ENCODE results near the gene PAMR1.

Gene PAMR1

DNA sequence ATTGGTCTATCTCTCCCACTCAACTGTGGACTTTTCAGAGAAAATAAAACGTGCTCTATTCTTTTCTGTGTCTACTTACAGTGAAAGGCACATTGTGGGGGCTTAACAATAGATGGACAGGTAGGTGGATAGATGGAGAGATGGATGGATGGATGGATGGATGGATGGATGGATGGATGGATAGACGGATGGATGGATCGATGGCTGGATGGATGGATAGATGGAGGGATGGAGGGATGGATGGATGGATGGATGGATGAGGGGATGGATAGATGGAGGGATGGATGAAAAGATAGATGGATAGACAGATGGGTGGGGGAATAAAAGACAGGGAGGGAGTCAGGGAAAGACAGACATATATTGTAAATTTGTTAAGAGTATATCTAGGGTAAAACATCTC is 91.8 kb downstream of the PAMR1 start:
- no peak for TF ChIP-seq YY1 (IDR thresholded peaks at IDR 0.05; ENCODE audit: low read depth)
- no peak for TF ChIP-seq FOXM1 (IDR thresholded peaks at IDR 0.05; ENCODE audit: borderline replicate concordance, low read depth)
- no peak for TF ChIP-seq TEAD4 (IDR thresholded peaks at IDR 0.05)
- no peak for TF ChIP-seq EP300 (IDR thresholded peaks at IDR 0.05; ENCODE audit: borderline replicate concordance)
- TF ChIP-seq EGR1 (IDR thresholded peaks at IDR 0.05): no peak
- TF ChIP-seq, protein P1, sequence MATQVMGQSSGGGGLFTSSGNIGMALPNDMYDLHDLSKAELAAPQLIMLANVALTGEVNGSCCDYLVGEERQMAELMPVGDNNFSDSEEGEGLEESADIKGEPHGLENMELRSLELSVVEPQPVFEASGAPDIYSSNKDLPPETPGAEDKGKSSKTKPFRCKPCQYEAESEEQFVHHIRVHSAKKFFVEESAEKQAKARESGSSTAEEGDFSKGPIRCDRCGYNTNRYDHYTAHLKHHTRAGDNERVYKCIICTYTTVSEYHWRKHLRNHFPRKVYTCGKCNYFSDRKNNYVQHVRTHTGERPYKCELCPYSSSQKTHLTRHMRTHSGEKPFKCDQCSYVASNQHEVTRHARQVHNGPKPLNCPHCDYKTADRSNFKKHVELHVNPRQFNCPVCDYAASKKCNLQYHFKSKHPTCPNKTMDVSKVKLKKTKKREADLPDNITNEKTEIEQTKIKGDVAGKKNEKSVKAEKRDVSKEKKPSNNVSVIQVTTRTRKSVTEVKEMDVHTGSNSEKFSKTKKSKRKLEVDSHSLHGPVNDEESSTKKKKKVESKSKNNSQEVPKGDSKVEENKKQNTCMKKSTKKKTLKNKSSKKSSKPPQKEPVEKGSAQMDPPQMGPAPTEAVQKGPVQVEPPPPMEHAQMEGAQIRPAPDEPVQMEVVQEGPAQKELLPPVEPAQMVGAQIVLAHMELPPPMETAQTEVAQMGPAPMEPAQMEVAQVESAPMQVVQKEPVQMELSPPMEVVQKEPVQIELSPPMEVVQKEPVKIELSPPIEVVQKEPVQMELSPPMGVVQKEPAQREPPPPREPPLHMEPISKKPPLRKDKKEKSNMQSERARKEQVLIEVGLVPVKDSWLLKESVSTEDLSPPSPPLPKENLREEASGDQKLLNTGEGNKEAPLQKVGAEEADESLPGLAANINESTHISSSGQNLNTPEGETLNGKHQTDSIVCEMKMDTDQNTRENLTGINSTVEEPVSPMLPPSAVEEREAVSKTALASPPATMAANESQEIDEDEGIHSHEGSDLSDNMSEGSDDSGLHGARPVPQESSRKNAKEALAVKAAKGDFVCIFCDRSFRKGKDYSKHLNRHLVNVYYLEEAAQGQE (IDR thresholded peaks at IDR 0.05; ENCODE audit: low read depth): no peak
- no peak for TF ChIP-seq NFIC (IDR thresholded peaks at IDR 0.05)
- TF ChIP-seq TCF12 (IDR thresholded peaks at IDR 0.05; ENCODE audit: low read depth): no peak
- no peak for TF ChIP-seq TAF1 (IDR thresholded peaks at IDR 0.05; ENCODE audit: low read depth)

DNA sequence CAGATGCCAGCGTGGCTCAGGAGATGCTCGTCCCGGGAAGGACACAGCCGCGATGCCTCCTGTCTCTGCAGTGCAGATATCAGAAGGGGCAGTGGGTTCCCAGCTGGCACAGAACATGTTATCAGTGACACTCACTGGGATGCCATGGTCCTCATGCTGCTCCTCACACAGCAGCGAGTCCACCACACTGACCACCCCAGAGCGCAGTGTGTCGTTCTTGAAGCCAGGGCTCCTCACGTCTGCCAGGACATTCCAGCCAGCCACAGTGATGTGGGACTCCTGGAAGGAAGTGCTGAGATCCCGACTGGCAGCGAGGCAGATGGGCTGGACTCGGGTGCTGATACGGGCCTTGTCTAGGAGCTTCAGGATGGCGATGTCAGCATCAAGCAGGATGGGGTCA is 93.0 kb downstream of the PAMR1 start:
- TF ChIP-seq CEBPB (IDR thresholded peaks at IDR 0.05) (no peak), FOXM1 (IDR thresholded peaks at IDR 0.05; ENCODE audit: borderline replicate concordance, low read depth) (no peak)

DNA sequence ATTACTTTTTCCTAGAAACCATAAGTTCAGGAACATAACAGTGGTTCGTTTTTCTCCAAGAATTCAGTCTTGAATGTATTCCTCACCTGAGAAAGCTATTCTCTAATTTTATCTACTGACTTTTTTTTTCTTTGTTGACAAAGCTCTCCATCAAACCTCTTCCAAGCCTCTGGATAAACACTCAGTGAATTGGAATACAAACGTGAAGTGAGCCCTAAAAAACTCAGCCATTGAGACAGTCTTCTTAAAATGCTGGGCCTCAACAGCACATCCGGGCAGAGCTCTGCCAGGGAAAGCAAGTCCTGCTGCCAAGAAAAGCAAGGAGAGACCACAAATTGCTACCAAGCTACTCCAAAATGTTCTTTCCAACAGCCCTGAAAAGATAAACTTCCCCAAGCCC is 98.3 kb downstream of the PAMR1 start:
- TF ChIP-seq TEAD4 (IDR thresholded peaks at IDR 0.05) (no peak), YY1 (IDR thresholded peaks at IDR 0.05; ENCODE audit: low read depth) (no peak), TAF1 (IDR thresholded peaks at IDR 0.05; ENCODE audit: low read depth) (no peak), CEBPB (IDR thresholded peaks at IDR 0.05) (no peak), NFIC (IDR thresholded peaks at IDR 0.05) (no peak), RAD21 (IDR thresholded peaks at IDR 0.05; ENCODE audit: low read depth) (no peak), CREB1 (IDR thresholded peaks at IDR 0.05; ENCODE audit: low read depth) (no peak), EGR1 (IDR thresholded peaks at IDR 0.05) (no peak)
- TF ChIP-seq, protein P1 (IDR thresholded peaks at IDR 0.05; ENCODE audit: low read depth): no peak

DNA sequence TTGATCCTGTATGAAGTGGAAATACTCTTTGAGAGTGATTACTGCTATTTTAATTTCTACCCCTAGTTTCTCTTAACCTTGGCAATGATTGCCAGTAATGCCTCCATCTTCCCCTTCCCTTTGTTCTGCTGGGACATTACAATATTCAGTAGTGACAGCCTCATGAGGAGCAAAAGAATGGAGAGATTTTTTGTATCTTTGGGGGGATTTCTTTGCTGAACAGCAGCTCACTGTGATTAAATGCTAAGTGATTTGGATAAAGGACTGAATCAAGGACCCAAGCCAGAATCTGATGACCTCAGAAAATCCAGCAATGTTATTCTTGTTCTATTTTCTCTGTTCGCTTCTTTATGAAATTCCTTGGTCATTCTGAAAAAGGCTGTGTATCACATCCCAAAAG is 99.1 kb downstream of the PAMR1 start:
- TF ChIP-seq NFIC (IDR thresholded peaks at IDR 0.05): no peak
- TF ChIP-seq, protein P2, sequence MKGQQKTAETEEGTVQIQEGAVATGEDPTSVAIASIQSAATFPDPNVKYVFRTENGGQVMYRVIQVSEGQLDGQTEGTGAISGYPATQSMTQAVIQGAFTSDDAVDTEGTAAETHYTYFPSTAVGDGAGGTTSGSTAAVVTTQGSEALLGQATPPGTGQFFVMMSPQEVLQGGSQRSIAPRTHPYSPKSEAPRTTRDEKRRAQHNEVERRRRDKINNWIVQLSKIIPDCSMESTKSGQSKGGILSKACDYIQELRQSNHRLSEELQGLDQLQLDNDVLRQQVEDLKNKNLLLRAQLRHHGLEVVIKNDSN (IDR thresholded peaks at IDR 0.05): no peak
- TF ChIP-seq FOXM1 (IDR thresholded peaks at IDR 0.05; ENCODE audit: borderline replicate concordance, low read depth): no peak

DNA sequence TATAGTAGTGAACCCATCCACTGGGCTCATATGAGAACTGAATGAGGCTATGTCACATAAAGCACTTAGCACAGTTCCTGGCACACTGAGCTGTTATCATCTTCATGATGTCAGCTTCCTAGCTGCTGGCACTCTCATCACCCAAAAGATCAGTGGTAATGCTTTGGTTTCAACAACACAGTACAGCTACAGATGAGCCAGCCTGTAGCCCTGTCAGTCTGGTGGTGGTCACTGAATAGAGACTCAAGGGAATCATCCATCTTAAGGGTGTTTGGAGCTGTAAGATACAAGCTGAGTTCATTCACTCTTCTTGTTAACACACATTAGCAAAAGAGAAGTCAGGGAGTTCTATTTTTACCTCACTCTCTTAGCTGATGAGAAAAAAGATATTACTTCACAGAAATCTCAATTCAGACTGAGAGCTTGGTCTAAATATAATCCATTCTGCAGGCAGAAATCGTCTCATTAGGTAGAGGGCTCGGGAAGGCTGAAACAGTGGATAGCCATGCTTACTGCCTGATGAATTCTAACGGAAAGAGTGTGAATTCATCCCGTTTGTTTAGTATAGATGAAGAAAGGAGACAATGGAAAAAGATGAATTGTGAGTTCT is 99.7 kb downstream of the PAMR1 start:
- TF ChIP-seq FOXM1 (IDR thresholded peaks at IDR 0.05; ENCODE audit: borderline replicate concordance, low read depth) (no peak), YY1 (IDR thresholded peaks at IDR 0.05; ENCODE audit: low read depth) (no peak)

DNA sequence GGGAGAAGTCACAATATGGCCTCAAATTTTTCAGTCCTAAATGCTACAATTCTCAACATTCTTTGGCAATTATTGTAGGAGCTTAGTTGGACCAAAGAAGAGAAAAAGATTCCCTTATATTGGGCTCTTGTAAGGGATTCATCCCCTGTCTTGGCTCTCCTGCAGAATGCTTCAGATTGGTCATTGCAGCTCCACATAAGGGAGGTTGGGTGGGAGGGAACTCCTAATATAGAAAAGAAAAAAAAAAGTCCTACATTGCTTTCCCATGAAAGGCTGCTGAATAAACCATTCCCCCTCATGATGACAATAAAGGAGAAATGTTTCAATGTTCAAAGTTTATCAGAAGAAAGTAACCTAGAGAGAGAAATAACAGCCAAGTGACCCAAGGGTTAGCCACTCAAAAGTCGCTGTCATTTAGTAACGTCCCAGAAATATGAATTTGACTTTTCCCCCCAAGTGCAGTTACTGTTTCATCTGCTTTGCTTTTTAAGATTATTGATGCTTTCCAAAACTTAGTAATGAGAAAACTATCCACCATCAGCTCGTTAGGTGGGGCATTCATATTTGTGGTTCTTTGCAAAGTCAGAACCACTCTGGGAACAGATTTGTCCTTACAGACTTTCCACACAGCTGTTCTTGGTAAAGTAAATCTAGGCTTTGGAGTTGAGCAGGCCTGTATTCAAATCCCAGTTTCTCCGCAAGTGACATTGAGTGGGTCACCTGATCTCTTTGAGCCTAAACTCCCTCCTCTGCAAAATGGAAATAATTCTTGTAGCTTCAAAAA is 101.1 kb downstream of the PAMR1 start:
- TF ChIP-seq TCF12 (IDR thresholded peaks at IDR 0.05; ENCODE audit: low read depth): no peak
- TF ChIP-seq ZBTB7A (IDR thresholded peaks at IDR 0.05; ENCODE audit: low read depth): no peak
- no peak for TF ChIP-seq TEAD4 (IDR thresholded peaks at IDR 0.05)
- no peak for TF ChIP-seq EP300 (IDR thresholded peaks at IDR 0.05; ENCODE audit: borderline replicate concordance)
- TF ChIP-seq NFIC (IDR thresholded peaks at IDR 0.05): no peak
- no peak for TF ChIP-seq CEBPB (IDR thresholded peaks at IDR 0.05)
- TF ChIP-seq, protein P3, sequence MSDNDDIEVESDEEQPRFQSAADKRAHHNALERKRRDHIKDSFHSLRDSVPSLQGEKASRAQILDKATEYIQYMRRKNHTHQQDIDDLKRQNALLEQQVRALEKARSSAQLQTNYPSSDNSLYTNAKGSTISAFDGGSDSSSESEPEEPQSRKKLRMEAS (IDR thresholded peaks at IDR 0.05): no peak
- no peak for TF ChIP-seq YY1 (IDR thresholded peaks at IDR 0.05; ENCODE audit: low read depth)
- no peak for TF ChIP-seq CREB1 (IDR thresholded peaks at IDR 0.05; ENCODE audit: low read depth)
- TF ChIP-seq, protein P2 (IDR thresholded peaks at IDR 0.05): no peak
- no peak for TF ChIP-seq RAD21 (IDR thresholded peaks at IDR 0.05; ENCODE audit: low read depth)
- TF ChIP-seq EGR1 (IDR thresholded peaks at IDR 0.05): no peak
- no peak for TF ChIP-seq FOXM1 (IDR thresholded peaks at IDR 0.05; ENCODE audit: borderline replicate concordance, low read depth)
- no peak for TF ChIP-seq TAF1 (IDR thresholded peaks at IDR 0.05; ENCODE audit: low read depth)
- TF ChIP-seq, protein P1 (IDR thresholded peaks at IDR 0.05; ENCODE audit: low read depth): no peak
